Mammary epithelial cell (primary cell): ENCODE results near the gene SERPIND1.

ENCODE experiments used
- CTCF ChIP-seq, 2 donors: IDR thresholded peaks in 1 of 2; conservative IDR thresholded peaks in 1 of 2; 2 replicates each; pipeline ENCODE4 v1.5.1; 2011 to 2012; ENCODE audit warnings: inconsistent platforms in 2 of 2, low read length in 2 of 2, mild to moderate bottlenecking in 2 of 2, control low read depth in 1 of 2, low read depth in 1 of 2; ENCODE audit not compliant: insufficient read depth in 1 of 2; ENCODE audit errors: extremely low read depth in 1 of 2
- EZH2 ChIP-seq: IDR thresholded peaks from 2 replicates; pipeline ENCODE4 v1.6.1; 2012; ENCODE audit warnings: low read length, inconsistent platforms, borderline replicate concordance

GRCh38 chr22:20796731-20797130 lies 22.8 kb downstream of the SERPIND1 start:
- TF ChIP-seq CTCF (conservative IDR thresholded peaks at IDR 0.05 in 1 of 2, IDR thresholded peaks at IDR 0.05 in 1 of 2; ENCODE audit: extremely low read depth in 1 of 2, insufficient read depth in 1 of 2, low read depth in 1 of 2, low read length in 2 of 2) (no peak), EZH2 (no peak)
